HG03060 (cell line): ENCODE data around the gene PCDHA10.
"Not testable (repeated sequence)": the region's sequence is repeated elsewhere in the genome, so short reads cannot be mapped to it uniquely, and the experiment has no call there.

Experiments
- ATAC-seq: cut with Tn5 transposase; IDR thresholded peaks from one replicate; pipeline ENCODE4 v1.9.1; 2021; ENCODE audit warnings: low read depth, moderate number of reproducible peaks; ENCODE audit not compliant: unreplicated experiment

PCDHA10 gene, protein sequence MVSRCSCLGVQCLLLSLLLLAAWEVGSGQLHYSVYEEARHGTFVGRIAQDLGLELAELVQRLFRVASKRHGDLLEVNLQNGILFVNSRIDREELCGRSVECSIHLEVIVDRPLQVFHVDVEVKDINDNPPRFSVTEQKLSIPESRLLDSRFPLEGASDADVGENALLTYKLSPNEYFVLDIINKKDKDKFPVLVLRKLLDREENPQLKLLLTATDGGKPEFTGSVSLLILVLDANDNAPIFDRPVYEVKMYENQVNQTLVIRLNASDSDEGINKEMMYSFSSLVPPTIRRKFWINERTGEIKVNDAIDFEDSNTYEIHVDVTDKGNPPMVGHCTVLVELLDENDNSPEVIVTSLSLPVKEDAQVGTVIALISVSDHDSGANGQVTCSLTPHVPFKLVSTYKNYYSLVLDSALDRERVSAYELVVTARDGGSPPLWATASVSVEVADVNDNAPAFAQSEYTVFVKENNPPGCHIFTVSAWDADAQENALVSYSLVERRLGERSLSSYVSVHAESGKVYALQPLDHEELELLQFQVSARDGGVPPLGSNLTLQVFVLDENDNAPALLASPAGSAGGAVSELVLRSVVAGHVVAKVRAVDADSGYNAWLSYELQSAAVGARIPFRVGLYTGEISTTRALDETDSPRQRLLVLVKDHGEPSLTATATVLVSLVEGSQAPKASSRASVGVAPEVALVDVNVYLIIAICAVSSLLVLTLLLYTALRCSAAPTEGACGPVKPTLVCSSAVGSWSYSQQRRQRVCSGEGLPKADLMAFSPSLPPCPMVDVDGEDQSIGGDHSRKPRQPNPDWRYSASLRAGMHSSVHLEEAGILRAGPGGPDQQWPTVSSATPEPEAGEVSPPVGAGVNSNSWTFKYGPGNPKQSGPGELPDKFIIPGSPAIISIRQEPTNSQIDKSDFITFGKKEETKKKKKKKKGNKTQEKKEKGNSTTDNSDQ

DNA sequence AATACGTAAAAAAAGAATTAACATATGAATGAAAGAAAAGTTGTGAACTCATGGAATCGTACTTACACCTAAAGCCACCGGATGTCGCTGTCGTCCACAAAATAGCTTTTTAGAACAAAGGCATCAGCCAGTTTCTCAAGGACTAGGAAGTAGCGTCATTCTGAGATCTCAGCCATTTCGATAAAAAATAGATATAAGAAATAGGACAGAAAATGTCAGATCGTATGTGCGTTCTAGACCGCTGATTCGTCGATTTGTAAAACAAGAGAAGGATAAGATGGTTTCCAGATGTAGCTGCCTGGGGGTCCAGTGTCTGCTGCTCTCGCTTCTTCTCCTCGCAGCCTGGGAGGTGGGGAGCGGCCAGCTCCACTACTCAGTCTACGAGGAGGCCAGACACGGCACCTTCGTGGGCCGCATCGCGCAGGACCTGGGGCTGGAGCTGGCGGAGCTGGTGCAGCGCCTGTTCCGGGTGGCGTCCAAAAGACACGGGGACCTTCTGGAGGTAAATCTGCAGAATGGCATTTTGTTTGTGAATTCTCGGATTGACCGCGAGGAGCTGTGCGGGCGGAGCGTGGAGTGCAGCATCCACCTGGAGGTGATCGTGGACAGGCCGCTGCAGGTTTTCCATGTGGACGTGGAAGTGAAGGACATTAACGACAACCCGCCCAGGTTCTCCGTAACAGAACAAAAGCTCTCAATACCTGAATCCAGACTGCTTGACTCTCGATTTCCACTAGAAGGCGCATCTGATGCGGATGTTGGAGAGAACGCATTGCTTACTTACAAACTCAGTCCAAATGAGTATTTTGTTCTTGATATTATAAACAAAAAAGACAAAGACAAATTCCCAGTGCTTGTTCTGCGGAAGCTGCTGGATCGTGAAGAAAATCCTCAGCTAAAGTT, at the start of gene PCDHA10:
Gene PCDHA10, plus strand, starts transcription at position 126 of the 903 bp plus-strand sequence. Its CDS starts 152 bp downstream, at position 278.
- ATAC-seq, result no peak

DNA sequence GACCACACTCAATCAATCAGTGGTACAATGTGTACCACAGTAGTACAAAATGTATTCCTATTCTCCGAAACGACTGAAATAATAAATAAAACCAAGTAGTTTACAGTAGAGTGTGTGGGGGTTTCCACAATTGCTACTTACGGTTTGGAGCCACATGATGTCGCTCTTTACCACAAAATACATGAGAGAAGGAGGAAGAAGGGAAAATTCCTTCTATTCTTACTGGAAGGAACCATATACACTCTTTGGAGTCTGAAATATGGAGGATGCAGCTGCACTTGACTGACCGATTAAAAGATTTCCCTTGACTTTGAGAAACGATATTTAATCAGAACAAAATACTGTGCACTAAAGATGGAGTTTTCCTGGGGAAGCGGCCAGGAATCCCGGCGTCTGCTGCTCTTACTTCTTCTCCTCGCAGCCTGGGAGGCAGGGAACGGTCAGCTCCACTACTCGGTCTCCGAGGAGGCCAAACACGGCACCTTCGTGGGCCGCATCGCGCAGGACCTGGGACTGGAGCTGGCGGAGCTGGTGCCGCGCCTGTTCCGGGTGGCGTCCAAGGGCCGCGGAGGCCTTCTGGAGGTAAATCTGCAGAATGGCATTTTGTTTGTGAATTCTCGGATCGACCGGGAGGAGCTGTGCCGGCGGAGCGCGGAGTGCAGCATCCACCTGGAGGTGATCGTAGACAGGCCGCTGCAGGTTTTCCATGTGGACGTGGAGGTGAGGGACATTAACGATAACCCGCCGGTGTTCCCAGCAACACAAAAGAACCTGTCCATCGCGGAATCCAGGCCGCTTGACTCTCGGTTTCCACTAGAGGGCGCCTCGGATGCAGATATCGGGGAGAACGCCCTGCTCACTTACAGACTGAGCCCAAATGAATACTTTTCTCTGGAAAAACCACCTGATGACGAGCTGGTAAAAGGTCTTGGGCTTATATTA, 48.6 kb upstream of the PCDHA10 start, which contains the start of gene PCDHA4:
Gene PCDHA4, plus strand, starts transcription at position 235 of the 942 bp plus-strand sequence.
- ATAC-seq, result no peak

DNA sequence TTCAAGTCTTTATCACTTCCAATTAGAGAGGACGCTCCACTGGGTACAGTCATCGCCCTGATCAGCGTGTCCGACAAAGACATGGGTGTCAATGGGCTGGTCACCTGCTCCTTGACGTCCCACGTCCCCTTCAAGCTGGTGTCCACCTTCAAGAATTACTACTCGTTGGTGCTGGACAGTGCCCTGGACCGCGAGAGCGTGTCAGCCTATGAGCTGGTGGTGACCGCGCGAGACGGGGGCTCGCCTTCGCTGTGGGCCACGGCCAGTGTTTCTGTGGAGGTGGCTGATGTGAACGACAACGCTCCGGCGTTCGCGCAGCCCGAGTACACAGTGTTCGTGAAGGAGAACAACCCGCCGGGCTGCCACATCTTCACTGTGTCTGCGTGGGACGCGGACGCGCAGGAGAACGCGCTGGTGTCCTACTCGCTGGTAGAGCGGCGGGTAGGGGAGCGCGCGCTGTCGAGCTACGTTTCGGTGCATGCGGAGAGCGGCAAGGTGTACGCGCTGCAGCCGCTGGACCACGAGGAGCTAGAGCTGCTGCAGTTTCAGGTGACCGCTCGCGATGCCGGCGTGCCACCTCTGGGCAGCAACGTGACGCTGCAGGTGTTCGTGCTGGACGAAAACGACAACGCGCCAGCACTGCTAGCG, 47.3 kb upstream of the PCDHA10 start:
- ATAC-seq, result not testable (repeated sequence)

DNA sequence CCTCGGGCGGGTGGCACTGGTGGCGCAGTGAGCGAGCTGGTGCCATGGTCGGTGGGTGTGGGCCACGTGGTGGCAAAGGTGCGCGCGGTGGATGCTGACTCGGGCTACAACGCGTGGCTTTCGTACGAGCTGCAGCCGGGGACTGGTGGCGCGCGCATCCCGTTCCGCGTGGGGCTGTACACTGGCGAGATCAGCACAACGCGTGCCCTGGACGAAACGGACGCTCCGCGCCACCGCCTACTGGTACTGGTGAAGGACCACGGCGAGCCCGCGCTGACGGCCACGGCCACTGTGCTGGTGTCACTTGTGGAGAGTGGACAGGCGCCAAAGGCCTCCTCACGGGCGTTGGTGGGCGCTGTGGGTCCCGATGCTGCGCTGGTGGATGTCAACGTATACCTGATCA, 46.8 kb upstream of the PCDHA10 start:
- ATAC-seq, result no peak

DNA sequence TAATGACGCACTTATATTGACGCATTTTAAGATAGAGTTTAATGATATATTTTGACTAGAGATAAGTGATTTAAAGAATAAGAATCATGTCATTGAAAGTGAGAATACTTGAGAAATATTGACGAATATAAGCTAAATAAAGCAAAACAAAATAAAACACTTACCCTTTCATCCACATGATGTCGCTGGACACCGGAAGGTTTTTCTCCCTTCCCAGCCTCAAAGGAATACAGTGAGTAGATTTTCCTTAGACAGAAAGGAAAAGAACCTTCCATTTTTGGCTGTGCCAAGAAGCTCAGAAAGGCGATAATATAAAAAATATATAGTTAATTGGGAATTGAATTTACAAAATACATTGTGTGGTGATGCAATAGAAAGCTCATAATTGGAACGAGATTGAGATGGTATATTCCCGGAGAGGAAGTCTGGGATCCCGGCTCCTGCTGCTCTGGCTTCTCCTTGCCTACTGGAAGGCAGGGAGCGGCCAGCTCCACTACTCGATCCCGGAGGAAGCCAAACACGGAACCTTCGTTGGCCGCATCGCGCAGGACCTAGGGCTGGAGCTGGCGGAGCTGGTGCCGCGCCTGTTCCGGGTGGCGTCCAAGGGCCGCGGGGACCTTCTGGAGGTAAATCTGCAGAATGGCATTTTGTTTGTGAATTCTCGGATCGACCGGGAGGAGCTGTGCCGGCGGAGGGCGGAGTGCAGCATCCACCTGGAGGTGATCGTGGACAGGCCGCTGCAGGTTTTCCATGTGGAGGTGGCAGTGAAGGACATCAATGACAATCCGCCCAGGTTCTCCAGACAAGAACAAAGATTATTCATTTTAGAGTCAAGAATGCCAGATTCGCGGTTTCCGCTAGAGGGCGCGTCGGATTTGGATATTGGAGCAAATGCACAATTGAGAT, 34.1 kb upstream of the PCDHA10 start, which contains the start of gene PCDHA5:
Gene PCDHA5, plus strand, starts transcription at position 239 of the 906 bp plus-strand sequence.
- ATAC-seq, result no peak

DNA sequence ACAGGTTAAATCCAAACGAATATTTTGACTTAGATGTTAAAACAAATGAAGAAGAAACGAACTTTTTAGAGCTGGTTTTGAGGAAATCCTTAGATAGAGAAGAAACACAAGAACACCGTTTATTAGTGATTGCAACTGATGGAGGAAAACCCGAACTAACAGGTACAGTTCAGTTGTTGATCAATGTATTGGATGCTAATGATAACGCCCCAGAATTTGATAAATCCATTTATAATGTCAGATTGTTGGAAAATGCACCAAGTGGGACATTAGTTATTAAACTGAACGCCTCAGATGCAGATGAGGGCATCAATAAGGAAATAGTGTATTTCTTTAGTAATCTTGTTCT, 33.4 kb upstream of the PCDHA10 start:
- no peak for ATAC-seq

DNA sequence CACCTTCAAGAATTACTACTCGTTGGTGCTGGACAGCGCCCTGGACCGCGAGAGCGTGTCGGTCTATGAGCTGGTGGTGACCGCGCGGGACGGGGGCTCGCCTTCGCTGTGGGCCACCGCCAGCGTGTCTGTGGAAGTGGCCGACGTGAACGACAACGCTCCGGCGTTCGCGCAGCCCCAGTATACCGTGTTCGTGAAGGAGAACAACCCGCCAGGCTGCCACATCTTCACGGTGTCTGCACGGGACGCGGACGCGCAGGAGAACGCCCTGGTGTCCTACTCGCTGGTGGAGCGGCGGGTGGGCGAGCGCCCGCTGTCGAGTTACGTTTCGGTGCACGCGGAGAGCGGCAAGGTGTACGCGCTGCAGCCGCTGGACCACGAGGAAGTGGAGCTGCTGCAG, 32.7 kb upstream of the PCDHA10 start:
- ATAC-seq, result not testable (repeated sequence)

DNA sequence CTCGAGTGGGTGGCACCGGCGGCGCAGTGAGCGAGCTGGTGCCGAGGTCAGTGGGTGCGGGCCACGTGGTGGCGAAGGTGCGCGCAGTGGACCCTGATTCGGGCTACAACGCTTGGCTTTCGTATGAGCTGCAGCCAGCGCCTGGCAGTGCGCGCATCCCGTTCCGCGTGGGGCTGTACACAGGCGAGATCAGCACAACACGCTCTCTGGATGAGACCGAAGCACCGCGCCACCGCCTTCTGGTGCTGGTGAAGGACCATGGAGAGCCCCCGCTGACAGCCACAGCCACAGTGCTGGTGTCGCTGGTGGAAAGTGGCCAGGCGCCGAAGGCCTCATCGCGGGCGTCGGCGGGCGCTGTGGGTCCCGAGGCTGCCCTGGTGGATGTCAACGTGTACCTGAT, 32.2 kb upstream of the PCDHA10 start:
- ATAC-seq, result no peak

DNA sequence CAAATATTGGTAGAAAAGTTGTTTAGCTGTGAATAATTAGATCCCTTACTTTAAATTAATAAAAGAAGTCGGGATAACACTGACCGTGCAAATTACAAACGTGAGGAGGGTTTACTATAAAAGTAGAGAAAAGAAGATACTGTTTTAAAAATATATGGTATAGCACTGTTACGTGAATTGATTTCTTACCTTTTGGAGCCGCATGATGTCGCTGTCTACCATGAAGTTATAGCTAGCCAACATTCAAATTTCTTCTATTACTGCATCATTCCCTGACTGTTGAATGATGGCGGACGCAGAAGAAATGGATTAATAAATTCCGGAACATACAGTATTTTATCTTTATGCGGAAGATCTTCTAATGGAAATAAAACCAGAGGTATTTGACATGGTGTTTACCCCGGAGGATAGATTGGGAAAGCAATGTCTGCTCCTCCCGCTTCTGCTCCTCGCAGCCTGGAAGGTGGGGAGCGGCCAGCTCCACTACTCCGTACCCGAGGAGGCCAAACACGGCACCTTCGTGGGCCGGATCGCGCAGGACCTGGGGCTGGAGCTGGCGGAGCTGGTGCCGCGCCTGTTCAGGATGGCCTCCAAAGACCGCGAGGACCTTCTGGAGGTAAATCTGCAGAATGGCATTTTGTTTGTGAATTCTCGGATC, 27.9 kb upstream of the PCDHA10 start, which contains the start of gene PCDHA6:
Gene PCDHA6, plus strand, starts transcription at position 257 of the 658 bp plus-strand sequence. Its CDS starts 132 bp downstream, at position 389.
- ATAC-seq, result no peak

DNA sequence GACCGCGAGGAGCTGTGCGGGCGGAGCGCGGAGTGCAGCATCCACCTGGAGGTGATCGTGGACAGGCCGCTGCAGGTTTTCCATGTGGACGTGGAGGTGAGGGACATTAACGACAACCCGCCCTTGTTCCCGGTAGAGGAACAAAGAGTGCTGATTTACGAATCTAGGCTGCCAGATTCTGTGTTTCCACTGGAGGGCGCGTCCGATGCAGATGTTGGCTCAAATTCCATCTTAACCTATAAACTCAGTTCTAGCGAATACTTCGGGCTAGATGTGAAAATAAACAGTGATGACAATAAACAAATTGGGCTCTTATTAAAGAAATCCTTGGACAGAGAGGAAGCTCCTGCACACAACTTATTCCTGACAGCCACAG, 27.3 kb upstream of the PCDHA10 start:
- no peak for ATAC-seq

DNA sequence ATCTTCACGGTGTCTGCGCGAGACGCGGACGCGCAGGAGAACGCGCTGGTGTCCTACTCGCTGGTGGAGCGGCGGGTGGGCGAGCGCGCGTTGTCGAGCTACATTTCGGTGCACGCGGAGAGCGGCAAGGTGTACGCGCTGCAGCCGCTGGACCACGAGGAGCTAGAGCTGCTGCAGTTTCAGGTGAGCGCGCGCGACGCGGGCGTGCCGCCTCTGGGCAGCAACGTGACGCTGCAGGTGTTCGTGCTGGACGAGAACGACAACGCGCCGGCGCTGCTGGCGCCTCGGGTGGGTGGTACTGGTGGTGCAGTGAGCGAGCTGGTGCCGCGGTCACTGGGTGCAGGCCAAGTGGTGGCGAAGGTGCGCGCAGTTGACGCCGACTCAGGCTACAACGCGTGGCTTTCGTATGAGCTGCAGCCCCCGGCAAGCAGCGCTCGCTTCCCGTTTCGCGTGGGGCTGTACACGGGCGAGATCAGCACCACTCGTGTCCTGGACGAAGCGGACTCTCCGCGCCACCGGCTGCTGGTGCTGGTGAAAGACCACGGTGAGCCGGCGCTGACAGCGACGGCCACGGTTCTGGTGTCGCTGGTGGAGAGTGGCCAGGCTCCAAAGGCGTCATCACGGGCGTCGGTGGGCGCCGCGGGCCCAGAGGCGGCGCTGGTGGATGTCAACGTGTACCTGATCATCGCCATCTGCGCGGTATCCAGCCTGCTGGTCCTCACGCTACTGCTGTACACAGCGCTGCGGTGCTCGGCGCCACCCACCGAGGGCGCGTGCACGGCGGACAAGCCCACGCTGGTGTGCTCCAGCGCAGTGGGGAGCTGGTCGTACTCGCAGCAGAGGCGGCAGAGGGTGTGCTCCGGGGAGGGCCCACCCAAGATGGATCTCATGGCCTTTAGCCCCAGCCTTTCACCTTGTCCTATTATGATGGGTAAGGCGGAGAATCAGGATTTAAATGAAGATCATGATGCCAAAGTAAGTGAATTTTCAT, 25.9 kb upstream of the PCDHA10 start:
- ATAC-seq, result not testable (repeated sequence)

DNA sequence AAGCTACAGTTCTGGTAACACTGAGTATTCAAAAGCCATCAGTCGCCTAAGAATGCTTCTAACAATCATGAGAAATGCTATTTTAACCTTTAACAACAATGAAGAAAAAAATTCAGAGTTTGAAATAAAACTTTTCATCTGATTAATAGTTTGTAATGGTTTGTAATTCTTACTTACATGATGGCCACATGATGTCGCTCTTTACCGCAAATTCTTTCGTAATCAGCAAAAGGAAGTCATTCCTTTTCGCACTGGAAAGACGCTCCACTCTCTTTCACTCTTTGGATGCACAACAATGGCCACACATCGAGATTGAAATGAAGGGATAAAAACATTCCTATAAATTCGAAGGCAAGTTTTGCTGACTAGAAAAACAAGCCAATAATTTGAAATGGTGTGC, 21.7 kb upstream of the PCDHA10 start, which contains the start of gene PCDHA7:
Gene PCDHA7, plus strand, starts transcription at position 277 of the 400 bp plus-strand sequence. Its CDS starts 115 bp downstream, at position 392.
- no peak for ATAC-seq

DNA sequence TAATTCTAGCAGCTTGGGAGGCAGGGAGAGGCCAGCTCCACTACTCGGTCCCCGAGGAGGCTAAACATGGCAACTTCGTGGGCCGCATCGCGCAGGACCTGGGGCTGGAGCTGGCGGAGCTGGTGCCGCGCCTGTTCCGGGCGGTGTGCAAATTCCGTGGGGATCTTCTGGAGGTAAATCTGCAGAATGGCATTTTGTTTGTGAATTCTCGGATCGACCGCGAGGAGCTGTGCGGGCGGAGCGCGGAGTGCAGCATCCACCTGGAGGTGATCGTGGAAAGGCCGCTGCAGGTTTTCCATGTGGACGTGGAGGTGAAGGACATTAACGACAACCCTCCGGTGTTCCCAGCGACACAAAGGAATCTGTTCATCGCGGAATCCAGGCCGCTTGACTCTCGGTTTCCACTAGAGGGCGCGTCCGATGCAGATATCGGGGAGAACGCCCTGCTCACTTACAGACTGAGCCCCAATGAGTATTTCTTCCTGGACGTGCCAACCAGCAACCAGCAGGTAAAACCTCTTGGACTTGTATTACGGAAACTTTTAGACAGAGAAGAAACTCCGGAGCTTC, 21.2 kb upstream of the PCDHA10 start:
- ATAC-seq, result not testable (repeated sequence)

DNA sequence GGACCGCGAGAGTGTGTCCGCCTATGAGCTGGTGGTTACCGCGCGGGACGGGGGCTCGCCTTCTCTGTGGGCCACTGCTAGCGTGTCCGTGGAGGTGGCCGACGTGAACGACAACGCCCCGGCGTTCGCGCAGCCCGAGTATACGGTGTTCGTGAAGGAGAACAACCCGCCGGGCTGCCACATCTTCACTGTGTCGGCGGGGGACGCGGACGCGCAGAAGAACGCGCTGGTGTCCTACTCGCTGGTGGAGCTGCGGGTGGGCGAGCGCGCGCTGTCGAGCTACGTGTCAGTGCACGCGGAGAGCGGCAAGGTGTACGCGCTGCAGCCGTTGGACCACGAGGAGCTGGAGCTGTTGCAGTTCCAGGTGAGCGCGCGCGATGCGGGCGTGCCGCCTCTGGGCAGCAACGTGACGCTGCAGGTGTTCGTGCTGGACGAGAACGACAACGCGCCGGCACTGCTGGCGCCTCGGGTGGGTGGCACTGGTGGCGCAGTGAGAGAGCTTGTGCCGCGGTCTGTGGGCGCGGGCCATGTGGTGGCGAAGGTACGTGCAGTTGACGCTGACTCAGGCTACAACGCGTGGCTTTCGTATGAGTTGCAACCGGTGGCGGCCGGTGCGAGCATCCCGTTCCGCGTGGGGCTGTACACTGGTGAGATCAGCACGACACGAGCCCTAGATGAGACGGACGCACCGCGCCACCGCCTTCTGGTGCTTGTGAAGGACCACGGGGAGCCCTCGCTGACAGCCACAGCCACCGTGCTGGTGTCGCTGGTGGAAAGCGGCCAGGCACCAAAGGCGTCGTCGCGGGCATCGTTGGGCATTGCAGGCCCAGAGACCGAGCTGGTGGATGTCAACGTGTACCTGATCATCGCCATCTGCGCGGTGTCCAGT, 19.8 kb upstream of the PCDHA10 start:
- no peak for ATAC-seq
